H1 (cell line): ENCODE measurements around the gene IKZF1. TPM values are rescaled to one million over a fixed set of nuclear protein-coding genes. Genes with fewer than 3 reads are reported as not detected.

ENCODE experiments used
- CTCF ChIA-PET: fragments of 300-600 bp; sonication (Branson Sonifier 250); formaldehyde crosslinking; loops from one replicate; lab custom pipeline; 2021; ENCODE audit not compliant: partially characterized antibody; lab: Charles Lee
- POLR2A ChIA-PET: fragments of 300-600 bp; sonication (Branson Sonifier 250); formaldehyde crosslinking; loops from one replicate; lab custom pipeline; 2021; ENCODE audit warnings: inconsistent platforms; ENCODE audit not compliant: partially characterized antibody; lab: Charles Lee
- DNase-seq, 2 experiments: peaks; one replicate each; pipeline versions ENCODE4 v3.0.0 to v3.0.0-alpha.2; 2010 to 2022; ENCODE audit warnings: low spot score in 2 of 2, low read depth in 1 of 2, mixed read lengths in 1 of 2
- FAIRE-seq: peaks from 2 replicates; lab custom pipeline; 2011; peaks lifted over from hg19 to GRCh38; lab: Jason Lieb, UNC
- H2AFZ ChIP-seq: 2 replicates; pipeline ENCODE4 v1.8.1; 2012; ENCODE audit warnings: low read length, inconsistent platforms
- H2AK5ac ChIP-seq: 2 replicates; pipeline ENCODE4 v1.6.1; 2013; ENCODE audit warnings: low read depth, low read length
- H2BK120ac ChIP-seq: replicated peaks from 2 replicates; pipeline ENCODE3; 2013; ENCODE audit warnings: low read depth, low read length, inconsistent platforms
- H2BK12ac ChIP-seq: 2 replicates; pipeline ENCODE4 v1.6.1; 2013; ENCODE audit warnings: low read depth, low read length
- H2BK15ac ChIP-seq: 2 replicates; pipeline ENCODE4 v1.6.1; 2013; ENCODE audit warnings: low read length
- H2BK20ac ChIP-seq: 2 replicates; pipeline ENCODE4 v1.6.1; 2013; ENCODE audit warnings: low read length
- H2BK5ac ChIP-seq: 2 replicates; pipeline ENCODE4 v1.6.1; 2013; ENCODE audit warnings: low read depth, low read length
- H3K14ac ChIP-seq: 2 replicates; pipeline ENCODE4 v1.6.1; 2013; ENCODE audit warnings: inconsistent platforms; ENCODE audit not compliant: insufficient read length
- H3K18ac ChIP-seq: 2 replicates; pipeline ENCODE4 v1.6.1; 2013; ENCODE audit warnings: low read length; ENCODE audit errors: extremely low read depth
- H3K23ac ChIP-seq: 2 replicates; pipeline ENCODE4 v1.6.1; 2013; ENCODE audit warnings: inconsistent platforms; ENCODE audit not compliant: insufficient read length
- H3K23me2 ChIP-seq: 2 replicates; pipeline ENCODE4 v1.6.1; 2013; ENCODE audit warnings: low read depth, low read length
- H3K27ac ChIP-seq: 2 replicates; pipeline ENCODE4 v1.6.1; 2011; ENCODE audit warnings: low read depth, low read length, inconsistent platforms
- H3K27me3 ChIP-seq, 4 experiments: replicated peaks in 1 of 4; 1 replicate in 1 of 4; 2 replicates in 3 of 4; pipeline versions ENCODE4 v1.6.1 to v1.8.1; 2011 to 2013; ENCODE audit warnings: low read length in 3 of 4, mild to moderate bottlenecking in 3 of 4, inconsistent platforms in 2 of 4, mixed read lengths in 2 of 4, moderate library complexity in 1 of 4; ENCODE audit not compliant: control insufficient read depth in 3 of 4, insufficient read depth in 3 of 4; ENCODE audit errors: extremely low read depth in 1 of 4
- H3K36me3 ChIP-seq, 4 experiments: 2 replicates each; pipeline versions ENCODE4 v1.6.1 to v1.8.1; 2011 to 2013; ENCODE audit warnings: mild to moderate bottlenecking in 4 of 4, low read length in 3 of 4, moderate library complexity in 2 of 4, control low read depth in 1 of 4, inconsistent platforms in 1 of 4; ENCODE audit not compliant: insufficient read depth in 4 of 4, control insufficient read depth in 2 of 4
- H3K4ac ChIP-seq: replicated peaks from 2 replicates; pipeline ENCODE3; 2013; ENCODE audit warnings: low read length, low read depth, mixed read lengths, inconsistent platforms; ENCODE audit not compliant: insufficient read length
- H3K4me1 ChIP-seq, 4 experiments: replicated peaks in 1 of 4; 1 replicate in 1 of 4; 2 replicates in 3 of 4; pipeline versions ENCODE4 v1.6.1 to v1.8.1; 2011 to 2013; ENCODE audit warnings: low read length in 3 of 4, inconsistent platforms in 2 of 4, mixed read lengths in 1 of 4; ENCODE audit not compliant: insufficient read depth in 4 of 4, control insufficient read depth in 3 of 4
- H3K4me2 ChIP-seq, 2 experiments: 2 replicates each; pipeline versions ENCODE4 v1.6.1 to v1.8.1; 2011 to 2013; ENCODE audit warnings: low read depth in 2 of 2, low read length in 2 of 2, control low read depth in 1 of 2, inconsistent platforms in 1 of 2, mild to moderate bottlenecking in 1 of 2; ENCODE audit not compliant: insufficient read depth in 1 of 2
- H3K4me3 ChIP-seq, 4 experiments: fragments of 200-600, 300-600 bp in 1 of 4; sonication (generic), shearing (Covaris generic), sonication (Bioruptor Twin) in 1 of 4; 2 replicates each; pipeline versions ENCODE4 v1.5.1 to v1.8.1; 2011 to 2016; ENCODE audit warnings: low read length in 4 of 4, low read depth in 3 of 4, control low read depth in 2 of 4, inconsistent platforms in 2 of 4, mild to moderate bottlenecking in 2 of 4, mixed read lengths in 1 of 4, moderate library complexity in 1 of 4; ENCODE audit not compliant: insufficient read depth in 2 of 4; ENCODE audit errors: extremely low read depth in 1 of 4
- H3K56ac ChIP-seq: replicated peaks from 2 replicates; pipeline ENCODE3; 2013; ENCODE audit warnings: low read depth, mild to moderate bottlenecking, mixed read lengths, low read length, inconsistent platforms; ENCODE audit not compliant: insufficient read length
- H3K79me1 ChIP-seq: 2 replicates; pipeline ENCODE4 v1.6.1; 2013; ENCODE audit warnings: low read depth, low read length, control low read depth
- H3K79me2 ChIP-seq, 2 experiments: 2 replicates each; pipeline versions ENCODE4 v1.6.1 to v1.8.1; 2012 to 2013; ENCODE audit warnings: low read length in 2 of 2, mild to moderate bottlenecking in 2 of 2, inconsistent platforms in 1 of 2; ENCODE audit not compliant: insufficient read depth in 2 of 2, control insufficient read depth in 1 of 2
- H3K9ac ChIP-seq, 4 experiments: replicated peaks in 1 of 4; 1 replicate in 1 of 4; 2 replicates in 3 of 4; pipeline versions ENCODE4 v1.6.1 to v1.8.1; 2011 to 2013; ENCODE audit warnings: low read depth in 3 of 4, low read length in 3 of 4, control low read depth in 2 of 4, mild to moderate bottlenecking in 2 of 4, moderate library complexity in 2 of 4, inconsistent platforms in 1 of 4; ENCODE audit errors: extremely low read depth in 1 of 4
- H3K9me3 ChIP-seq, 2 experiments: 2 replicates each; pipeline versions ENCODE4 v1.6.1 to v1.8.1; 2012 to 2013; ENCODE audit warnings: mild to moderate bottlenecking in 2 of 2, moderate library complexity in 2 of 2, control low read depth in 1 of 2, inconsistent platforms in 1 of 2, low read depth in 1 of 2, low read length in 1 of 2, mixed read lengths in 1 of 2; ENCODE audit not compliant: insufficient read depth in 2 of 2
- H4K20me1 ChIP-seq, 2 experiments: replicated peaks in 1 of 2; 2 replicates each; pipeline versions ENCODE3 to v1.8.1; 2011 to 2013; ENCODE audit warnings: inconsistent platforms in 2 of 2, low read length in 2 of 2, mild to moderate bottlenecking in 1 of 2; ENCODE audit not compliant: insufficient read depth in 2 of 2, control insufficient read depth in 1 of 2
- H4K5ac ChIP-seq: 2 replicates; pipeline ENCODE4 v1.6.1; 2013; ENCODE audit warnings: low read length, low read depth, mixed read lengths, inconsistent platforms; ENCODE audit not compliant: insufficient read length
- H4K8ac ChIP-seq: 2 replicates; pipeline ENCODE4 v1.8.0; 2013; ENCODE audit warnings: mild to moderate bottlenecking, moderate library complexity, low read length, inconsistent platforms; ENCODE audit not compliant: insufficient read depth; ENCODE audit errors: extremely low read depth
- H4K91ac ChIP-seq: replicated peaks from 2 replicates; pipeline ENCODE3; 2013; ENCODE audit warnings: low read length, mixed read lengths, inconsistent platforms; ENCODE audit not compliant: insufficient read length
- ASH2L ChIP-seq: fragments of 200-600, 300-600 bp; sonication (generic); IDR thresholded peaks from one replicate; pipeline ENCODE4 v1.7.1; 2017; ENCODE audit warnings: low read length
- EP300 ChIP-seq, 2 experiments: IDR thresholded peaks; 1 replicate in 1 of 2; 2 replicates in 1 of 2; pipeline ENCODE4 v1.6.1; 2011 to 2012; ENCODE audit warnings: low read depth in 2 of 2, low read length in 2 of 2, mild to moderate bottlenecking in 2 of 2, borderline replicate concordance in 1 of 2, inconsistent platforms in 1 of 2, moderate library complexity in 1 of 2
- KDM4A ChIP-seq: IDR thresholded peaks from one replicate; pipeline ENCODE4 v1.7.1; 2012; ENCODE audit warnings: low read depth, mild to moderate bottlenecking, moderate library complexity, low read length, inconsistent platforms; ENCODE audit not compliant: severe bottlenecking
- KDM5A ChIP-seq: fragments of 200-600 bp; IDR thresholded peaks from 2 replicates; pipeline ENCODE4 v1.7.1; 2012; ENCODE audit warnings: mild to moderate bottlenecking, low read length, inconsistent platforms, mixed read lengths
- NRF1 ChIP-seq: IDR thresholded peaks from 2 replicates; pipeline ENCODE4 v1.6.1; 2011; ENCODE audit warnings: mild to moderate bottlenecking, low read depth, low read length, improper control_type of control experiment
- SIRT6 ChIP-seq: IDR thresholded peaks from one replicate; pipeline ENCODE4 v1.7.1; 2012; ENCODE audit warnings: low read length, inconsistent platforms
- SIX5 ChIP-seq: IDR thresholded peaks from 2 replicates; pipeline ENCODE4 v1.6.1; 2011; ENCODE audit warnings: mild to moderate bottlenecking, low read depth, low read length
- SP4 ChIP-seq: IDR thresholded peaks from 2 replicates; pipeline ENCODE4 v1.6.1; 2012; ENCODE audit warnings: low read length, inconsistent platforms
- TEAD4 ChIP-seq: IDR thresholded peaks from 2 replicates; pipeline ENCODE4 v1.6.1; 2012; ENCODE audit warnings: low read depth, low read length, inconsistent platforms, mixed read lengths
- ZNF274 ChIP-seq: IDR thresholded peaks from 2 replicates; pipeline ENCODE4 v1.7.0; 2012; ENCODE audit warnings: low read length, borderline replicate concordance; ENCODE audit errors: extremely low read depth
- WGBS, 2 experiments: shearing (Covaris generic) in 1 of 2; methylation state at CpG; one replicate each; pipeline versions ENCODE4 v1.1.6 to v1.1.7; 2013 to 2015; ENCODE audit warnings: low lambda C conversion rate in 2 of 2, mixed read lengths in 2 of 2, inconsistent platforms in 1 of 2, low coverage in 1 of 2, missing lambda C conversion rate in 1 of 2; ENCODE audit not compliant: insufficient replicate concordance in 2 of 2, insufficient coverage in 1 of 2, insufficient read length in 1 of 2; ENCODE audit errors: extremely low coverage in 1 of 2, missing lambda C conversion rate in 1 of 2; 5-methylcytosine and 5-hydroxymethylcytosine counted together
- polyA plus RNA-seq, 7 experiments: library from polyadenylated mRNA; depleted of rRNA in 3 of 7; stranded (reverse) in 5 of 7; unstranded in 2 of 7; fragments of >200 nt in 5 of 7; fragments of 200-250 nt in 2 of 7; gene quantifications; 1 replicate in 5 of 7; 2 replicates in 1 of 7; 4 replicates in 1 of 7; pipeline versions ENCODE4 v1.2.1 to v1.2.3, GENCODE V29; 2011 to 2013; ENCODE audit warnings: missing spikeins in 2 of 7, mixed read lengths in 2 of 7
- total RNA-seq: library from RNA; stranded (reverse); fragmentation: NEBNext Ultra II Directional; extraction: Animal tissue kit (Norgen Biotek cat#: 25700); gene quantifications from 2 replicates; pipeline ENCODE4 v1.2.1, GENCODE V29; 2021

Gene IKZF1
- total and polyA plus RNA-seq, 2 of the 8 experiments (the other 6 are each of a cell fraction or from before 2014, with no cell fraction given) = 0.74 to 1.5 TPM

DNA sequence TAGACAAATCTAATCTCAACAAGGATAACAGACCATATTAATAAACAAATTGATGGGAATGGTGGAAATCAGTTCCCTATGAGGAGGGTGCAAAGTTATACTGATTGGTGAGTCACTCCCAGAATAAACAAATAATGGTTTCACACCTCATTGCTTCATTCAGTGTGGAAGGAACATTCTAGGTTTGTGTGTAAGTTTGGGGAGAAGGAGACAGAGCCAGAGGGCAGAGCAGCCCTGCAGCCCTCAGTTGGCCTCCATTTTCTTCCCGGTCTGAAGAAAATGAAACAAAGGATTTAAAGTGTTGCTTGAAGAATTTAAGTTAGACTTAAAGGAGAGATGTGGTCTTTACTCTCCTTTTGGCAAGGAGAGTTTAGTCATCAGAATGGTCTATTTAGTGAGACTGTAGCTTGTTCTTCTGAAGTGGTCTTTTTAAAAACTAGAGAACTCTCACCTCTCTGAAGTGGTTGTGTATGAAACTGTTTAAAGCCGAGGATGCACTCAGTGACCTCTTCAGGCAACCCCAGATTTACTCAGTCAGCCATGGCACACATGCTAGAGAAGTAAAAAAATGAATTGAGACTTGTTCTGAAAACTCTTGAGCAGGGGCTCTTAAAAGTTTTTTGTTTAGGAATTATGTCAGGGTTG is 27.2 kb downstream of the IKZF1 start:
- no peak overlapping the region for H2BK5ac ChIP-seq
- H2BK12ac ChIP-seq = no peak overlapping the region
- H3K36me3 ChIP-seq = no peaks in the 10 kb centered on the region; a peak in 1 of 8 replicates
- peaks cover 0 to 14% of the 10 kb centered on the region in 2 experiments for H4K20me1 ChIP-seq
- H4K5ac ChIP-seq = no peak overlapping the region
- H2BK120ac ChIP-seq = no peak overlapping the region
- H3K27me3 ChIP-seq = no peaks in the 10 kb centered on the region; a peak in 1 of 7 replicates
- peaks cover 0 to 3% of the 10 kb centered on the region in 2 experiments; a peak in 2 of 4 replicates for H3K79me2 ChIP-seq
- no peaks in the 10 kb centered on the region for H3K9me3 ChIP-seq
- H2AK5ac ChIP-seq = no peak overlapping the region
- no peak overlapping the region for H3K9ac ChIP-seq
- H3K4ac ChIP-seq = no peak overlapping the region
- no peak overlapping the region for H3K23ac ChIP-seq
- ChIA-PET CTCF (interaction anchor here (1.5 kb wide), 1 partner anchor 16 kb away, joined by 3 read pairs; no protein-coding TSS in a partner anchor), POLR2A (interaction anchor here (0.9 kb wide), 1 partner anchor 10 kb away, joined by 3 read pairs; no protein-coding TSS in a partner anchor)
- H3K4me3 ChIP-seq = no peak overlapping the region
- H4K8ac ChIP-seq = no peak overlapping the region
- no peak for DNase-seq
- no peak overlapping the region for H2BK20ac ChIP-seq
- no peak for FAIRE-seq
- no peak overlapping the region for H4K91ac ChIP-seq
- H3K23me2 ChIP-seq = peaks cover 14% of the 10 kb centered on the region
- WGBS, 2 experiments = 89% methylated on average over 2 of the region's 2 CpGs; no CpG with 5 or more reads in 1 of the 2 experiments
- no peaks in the 10 kb centered on the region for H3K79me1 ChIP-seq
- H3K18ac ChIP-seq = no peak overlapping the region
- no peak overlapping the region for H3K4me2 ChIP-seq
- H3K56ac ChIP-seq = no peak overlapping the region
- no peak overlapping the region for H2BK15ac ChIP-seq
- no peak overlapping the region for H3K27ac ChIP-seq
- H3K14ac ChIP-seq = no peak overlapping the region
- peaks cover 0 to 2% (median under 1%) of the 10 kb centered on the region in 4 experiments; a peak in 2 of 7 replicates for H3K4me1 ChIP-seq
- no peak overlapping the region for H2AFZ ChIP-seq
- no peak for TF ChIP-seq ASH2L
- no peak for TF ChIP-seq SIRT6
- no peak for TF ChIP-seq TEAD4
- no peak for TF ChIP-seq SP4
- TF ChIP-seq SIX5 = no peak
- TF ChIP-seq NRF1 = no peak
- TF ChIP-seq EP300 (IDR thresholded peaks at IDR 0.05; ENCODE audit: borderline replicate concordance in 1 of 2, low read depth in 2 of 2, low read length in 2 of 2) = no peak
- no peak for TF ChIP-seq ZNF274
- TF ChIP-seq KDM5A = no peak
- TF ChIP-seq KDM4A = no peak
